Endothelial cell of umbilical vein (primary cell): ENCODE data around the gene HDAC10. TPM values are rescaled to one million over a fixed set of nuclear protein-coding genes. Genes with fewer than 3 reads are reported as not detected.

ENCODE experiments used
- BruUV-seq: library from RNA; stranded (reverse); fragments of 400-500 nt; replicated peaks from 2 replicates; lab custom pipeline; 2021; lab: Mats Ljungman, UMichigan
- CTCF ChIA-PET: fragments of 300-600, 350-600 bp; sonication (Branson Sonifier 250); formaldehyde crosslinking; loops from one replicate; lab custom pipeline; 2021; ENCODE audit warnings: antibody characterized with exemption, inconsistent platforms; lab: Charles Lee
- POLR2A ChIA-PET: fragments of 300-600, 350-600 bp; sonication (Branson Sonifier 250); formaldehyde crosslinking; loops from one replicate; lab custom pipeline; 2021; ENCODE audit warnings: antibody characterized with exemption, inconsistent platforms; lab: Charles Lee
- DNase-seq: peaks from one replicate; pipeline ENCODE4 v3.0.0-alpha.2; 2011; ENCODE audit warnings: low read depth, low spot score
- FAIRE-seq: peaks from 2 replicates; lab custom pipeline; 2011; peaks lifted over from hg19 to GRCh38; lab: Jason Lieb, UNC
- H2AFZ ChIP-seq: 2 replicates; pipeline ENCODE4 v1.6.0; 2012; ENCODE audit warnings: low read depth, low read length, control low read depth, inconsistent platforms
- H3K27ac ChIP-seq: 2 replicates; pipeline ENCODE4 v1.5.1; 2011; ENCODE audit warnings: low read depth, mild to moderate bottlenecking, control low read depth, low read length, moderate library complexity; ENCODE audit not compliant: insufficient read depth
- H3K27me3 ChIP-seq, 2 experiments: 2 replicates each; pipeline versions ENCODE4 v1.6.0 to v1.6.1; 2011; ENCODE audit warnings: low read length in 2 of 2, mixed read lengths in 1 of 2; ENCODE audit not compliant: control insufficient read depth in 2 of 2, insufficient read depth in 2 of 2
- H3K36me3 ChIP-seq, 2 experiments: 2 replicates in 1 of 2; 3 replicates in 1 of 2; pipeline ENCODE4 v1.5.1; 2011; ENCODE audit warnings: low read length in 2 of 2, mild to moderate bottlenecking in 1 of 2, moderate library complexity in 1 of 2; ENCODE audit not compliant: control insufficient read depth in 2 of 2, insufficient read depth in 2 of 2; ENCODE audit errors: extremely low read depth in 1 of 2
- H3K4me1 ChIP-seq: 3 replicates; pipeline ENCODE4 v1.5.1; 2011; ENCODE audit warnings: mild to moderate bottlenecking, low read length; ENCODE audit not compliant: control insufficient read depth, insufficient read depth; ENCODE audit errors: extremely low read depth
- H3K4me2 ChIP-seq: 2 replicates; pipeline ENCODE4 v1.6.1; 2011; ENCODE audit warnings: low read length, control low read depth, mixed read lengths; ENCODE audit not compliant: insufficient read depth
- H3K4me3 ChIP-seq, 3 experiments: fragments of 200-600 bp in 1 of 3; sonication (generic), shearing (Covaris generic) in 1 of 3; replicated peaks in 1 of 3; 2 replicates each; pipeline ENCODE4 v1.5.1; 2011 to 2016; ENCODE audit warnings: control low read depth in 3 of 3, low read length in 3 of 3, mild to moderate bottlenecking in 2 of 3, inconsistent platforms in 1 of 3, low read depth in 1 of 3, moderate library complexity in 1 of 3; ENCODE audit not compliant: insufficient read depth in 1 of 3
- H3K79me2 ChIP-seq: 2 replicates; pipeline ENCODE4 v1.6.0; 2012; ENCODE audit warnings: low read length, inconsistent platforms; ENCODE audit not compliant: control insufficient read depth, insufficient read depth
- H3K9ac ChIP-seq: replicated peaks from 2 replicates; pipeline ENCODE3; 2011; ENCODE audit warnings: low read length, control low read depth; ENCODE audit not compliant: insufficient read depth; ENCODE audit errors: extremely low read depth
- H3K9me1 ChIP-seq: replicated peaks from 3 replicates; pipeline ENCODE4 v1.6.0; 2011; ENCODE audit warnings: mild to moderate bottlenecking, low read length; ENCODE audit not compliant: control insufficient read depth, insufficient read depth; ENCODE audit errors: extremely low read depth
- H3K9me3 ChIP-seq: replicated peaks from 2 replicates; pipeline ENCODE4 v1.5.1; 2012; ENCODE audit warnings: low read length, inconsistent platforms; ENCODE audit not compliant: control insufficient read depth, insufficient read depth
- H4K20me1 ChIP-seq: replicated peaks from 2 replicates; pipeline ENCODE3; 2011; ENCODE audit warnings: mild to moderate bottlenecking, low read length; ENCODE audit not compliant: control insufficient read depth, insufficient read depth; ENCODE audit errors: extremely low read depth
- CTCF ChIP-seq, 2 donors: IDR thresholded peaks; 1 replicate in 1 of 2; 2 replicates in 1 of 2; pipeline ENCODE4 v1.5.1; 2011; ENCODE audit warnings: low read length in 2 of 2, mild to moderate bottlenecking in 2 of 2, moderate library complexity in 2 of 2, control low read depth in 1 of 2, inconsistent platforms in 1 of 2, low read depth in 1 of 2; ENCODE audit not compliant: insufficient read depth in 1 of 2; ENCODE audit errors: extremely low read depth in 1 of 2
- JUN ChIP-seq: IDR thresholded peaks from 2 replicates; pipeline ENCODE4 v1.6.1; 2011; ENCODE audit warnings: borderline replicate concordance, low read depth; ENCODE audit not compliant: insufficient read length, insufficient read depth
- POLR2A ChIP-seq: IDR thresholded peaks from 2 replicates; pipeline ENCODE4 v1.6.1; 2012; ENCODE audit warnings: low read depth, mild to moderate bottlenecking, control low read depth, low read length
- POLR2AphosphoS5 ChIP-seq: IDR thresholded peaks from 2 replicates; pipeline ENCODE4 v1.6.1; 2012; ENCODE audit warnings: low read depth, mild to moderate bottlenecking, control low read depth, low read length, moderate library complexity; ENCODE audit not compliant: insufficient read depth
- dilution Hi-C: fragments of 300-500 bp; cut with MboI; formaldehyde crosslinking; loops from one replicate; pipeline ENCODE4 v1.15.0; 2019; ENCODE audit warnings: low sequenced_read_pairs; ENCODE audit not compliant: extremely low pct_ligation_motif_present
- intact Hi-C: fragments of 100-400 bp; cut with micrococcal nuclease; formaldehyde crosslinking; loops from one replicate; pipeline ENCODE4 v1.10.0; 2022
- polyA plus RNA-seq, 4 experiments: library from polyadenylated mRNA; depleted of rRNA in 3 of 4; stranded (reverse) in 3 of 4; unstranded in 1 of 4; fragments of >200 nt; gene quantifications; 2 replicates each; pipeline versions ENCODE4 v1.2.1 to v1.2.3, GENCODE V29; 2011 to 2012; ENCODE audit warnings: missing spikeins in 1 of 4
- total RNA-seq: library from RNA; stranded (reverse); gene quantifications from 2 replicates; pipeline ENCODE4 v1.2.3, GENCODE V29; 2021

Gene HDAC10
- total and polyA plus RNA-seq, 2 donors (not counting 3 experiments of a cell fraction or from before 2014, with no cell fraction given), result 32.6 to 47.0 TPM

GRCh38 chr22:50293441-50294318, 42.6 kb upstream of the HDAC10 start:
- Histone ChIP-seq H3K36me3 (peaks cover 10 to 30% of the 10 kb centered on the region in 2 experiments), H3K9ac (peak overlapping the region; percentile 67), H3K9me1 (no peaks in the 10 kb centered on the region), H3K27me3 (no peaks in the 10 kb centered on the region), H4K20me1 (no peaks in the 10 kb centered on the region), H3K4me1 (peaks cover 20% of the 10 kb centered on the region), H3K4me3 (peak overlapping the region in 2 of 3 experiments; percentile 6 to 22), H2AFZ (no peak overlapping the region), H3K27ac (peak overlapping the region; percentile 92), H3K79me2 (peaks cover 81% of the 10 kb centered on the region), H3K4me2 (peak overlapping the region; percentile 40), H3K9me3 (no peaks in the 10 kb centered on the region)
- ChIA-PET CTCF (interaction anchor here (0.9 to 5.8 kb wide), 12 partner anchors 10 to 232 kb away, joined by 3 to 29 read pairs (median 8); partner anchors contain the start of gene DENND6B), POLR2A (interaction anchor here (0.9 to 2.0 kb wide), 2 partner anchors 11 to 13 kb away, joined by 4 to 9 read pairs; no protein-coding TSS in a partner anchor)
- TF ChIP-seq CTCF (IDR thresholded peaks at IDR 0.05; ENCODE audit: extremely low read depth in 1 of 2, insufficient read depth in 1 of 2, low read depth in 1 of 2, low read length in 2 of 2) (peak in 1 of 2 donors; percentile 1), POLR2A (peak; percentile 9), POLR2AphosphoS5 (peak; percentile 14), JUN (no peak)
- DNase-seq, result peak; percentile 83
- dilution Hi-C loops (no loop called here), intact Hi-C loops (loop anchor here (1.0 to 5.0 kb wide), 3 partner anchors 13 to 49 kb away; partner anchors contain the start of gene PPP6R2)
- FAIRE-seq, result peak; percentile 90
- no TSS peak for BruUV-seq
